ENCODE results near the gene KCNH5.

KCNH5 gene

GRCh38 chr14:62778310-62778709, 266.9 kb downstream of the KCNH5 start:
- Histone ChIP-seq H3K4me3 (ENCODE audit: low read length) (no peak overlapping the region), H3K9ac (ENCODE audit: low read length) (no peak overlapping the region), H3K79me2 (ENCODE audit: low read length) (no peaks in the 10 kb centered on the region), H2AFZ (ENCODE audit: low read length) (no peak overlapping the region), H3K27me3 (replicated peaks; ENCODE audit: insufficient read depth, low read length) (no peaks in the 10 kb centered on the region), H3K36me3 (replicated peaks; ENCODE audit: insufficient read depth, low read length) (no peaks in the 10 kb centered on the region), H3K4me1 (ENCODE audit: low read length) (no peaks in the 10 kb centered on the region), H3K4me2 (ENCODE audit: low read depth, low read length) (no peak overlapping the region), H3F3A (ENCODE audit: insufficient read depth, low read length) (no peaks in the 10 kb centered on the region), H3K9me3 (replicated peaks; ENCODE audit: insufficient read depth, low read length) (no peaks in the 10 kb centered on the region), H3K9me2 (replicated peaks; ENCODE audit: insufficient read depth, low read length) (no peaks in the 10 kb centered on the region), H3K27ac (ENCODE audit: low read length) (no peak overlapping the region), H4K20me1 (ENCODE audit: insufficient read depth, low read length) (no peaks in the 10 kb centered on the region)
- no peak for DNase-seq
- TF ChIP-seq, protein P1, sequence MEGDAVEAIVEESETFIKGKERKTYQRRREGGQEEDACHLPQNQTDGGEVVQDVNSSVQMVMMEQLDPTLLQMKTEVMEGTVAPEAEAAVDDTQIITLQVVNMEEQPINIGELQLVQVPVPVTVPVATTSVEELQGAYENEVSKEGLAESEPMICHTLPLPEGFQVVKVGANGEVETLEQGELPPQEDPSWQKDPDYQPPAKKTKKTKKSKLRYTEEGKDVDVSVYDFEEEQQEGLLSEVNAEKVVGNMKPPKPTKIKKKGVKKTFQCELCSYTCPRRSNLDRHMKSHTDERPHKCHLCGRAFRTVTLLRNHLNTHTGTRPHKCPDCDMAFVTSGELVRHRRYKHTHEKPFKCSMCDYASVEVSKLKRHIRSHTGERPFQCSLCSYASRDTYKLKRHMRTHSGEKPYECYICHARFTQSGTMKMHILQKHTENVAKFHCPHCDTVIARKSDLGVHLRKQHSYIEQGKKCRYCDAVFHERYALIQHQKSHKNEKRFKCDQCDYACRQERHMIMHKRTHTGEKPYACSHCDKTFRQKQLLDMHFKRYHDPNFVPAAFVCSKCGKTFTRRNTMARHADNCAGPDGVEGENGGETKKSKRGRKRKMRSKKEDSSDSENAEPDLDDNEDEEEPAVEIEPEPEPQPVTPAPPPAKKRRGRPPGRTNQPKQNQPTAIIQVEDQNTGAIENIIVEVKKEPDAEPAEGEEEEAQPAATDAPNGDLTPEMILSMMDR (IDR thresholded peaks at IDR 0.05; ENCODE audit: low read length): no peak
- TF ChIP-seq EZH2phosphoT487 (IDR thresholded peaks at IDR 0.05; ENCODE audit: low read length) (no peak), EZH2 (optimal IDR thresholded peaks at IDR 0.05; ENCODE audit: low read depth, low read length) (no peak)

DNA sequence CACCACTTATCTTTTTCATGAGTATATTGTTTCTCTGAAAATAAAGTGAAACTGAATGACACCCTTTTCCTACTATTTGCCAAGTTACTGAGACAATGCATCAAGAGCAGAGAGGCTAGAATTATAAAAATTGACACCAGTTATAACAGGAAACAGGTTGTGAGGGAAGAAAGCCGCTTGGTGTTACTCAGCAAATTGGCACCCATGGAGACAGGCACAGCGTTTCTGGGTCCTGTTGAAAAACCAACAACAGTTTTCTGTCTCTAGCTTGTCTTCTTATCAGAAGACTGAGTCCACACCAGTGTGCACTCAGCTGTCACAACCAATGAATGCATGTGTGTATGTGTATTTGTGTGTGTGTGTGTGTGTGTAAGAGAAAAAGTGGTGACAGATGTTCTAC, 267.7 kb downstream of the KCNH5 start:
- no peak overlapping the region for H3K9ac ChIP-seq (ENCODE audit: low read length)
- no peaks in the 10 kb centered on the region for H3K36me3 ChIP-seq (replicated peaks; ENCODE audit: insufficient read depth, low read length)
- H3F3A ChIP-seq (ENCODE audit: insufficient read depth, low read length): no peaks in the 10 kb centered on the region
- H2AFZ ChIP-seq (ENCODE audit: low read length): no peak overlapping the region
- no peak for DNase-seq
- H3K4me2 ChIP-seq (ENCODE audit: low read depth, low read length): no peak overlapping the region
- no peak overlapping the region for H3K4me3 ChIP-seq (ENCODE audit: low read length)
- no peaks in the 10 kb centered on the region for H3K9me3 ChIP-seq (replicated peaks; ENCODE audit: insufficient read depth, low read length)
- no peaks in the 10 kb centered on the region for H3K27me3 ChIP-seq (replicated peaks; ENCODE audit: insufficient read depth, low read length)
- H3K4me1 ChIP-seq (ENCODE audit: low read length): no peaks in the 10 kb centered on the region
- no peaks in the 10 kb centered on the region for H4K20me1 ChIP-seq (ENCODE audit: insufficient read depth, low read length)
- no peaks in the 10 kb centered on the region for H3K9me2 ChIP-seq (replicated peaks; ENCODE audit: insufficient read depth, low read length)
- no peak overlapping the region for H3K27ac ChIP-seq (ENCODE audit: low read length)
- H3K79me2 ChIP-seq (ENCODE audit: low read length): no peaks in the 10 kb centered on the region
- TF ChIP-seq, protein P1 (IDR thresholded peaks at IDR 0.05; ENCODE audit: low read length): no peak
- TF ChIP-seq EZH2phosphoT487 (IDR thresholded peaks at IDR 0.05; ENCODE audit: low read length): no peak
- TF ChIP-seq EZH2 (optimal IDR thresholded peaks at IDR 0.05; ENCODE audit: low read depth, low read length): no peak

- Histone ChIP-seq H3K9me3 (replicated peaks; ENCODE audit: insufficient read depth, low read length) (no peaks in the 10 kb centered on the region), H3K36me3 (replicated peaks; ENCODE audit: insufficient read depth, low read length) (no peaks in the 10 kb centered on the region), H3K9me2 (replicated peaks; ENCODE audit: insufficient read depth, low read length) (no peaks in the 10 kb centered on the region), H3K27ac (ENCODE audit: low read length) (no peak overlapping the region), H3K27me3 (replicated peaks; ENCODE audit: insufficient read depth, low read length) (no peaks in the 10 kb centered on the region), H4K20me1 (ENCODE audit: insufficient read depth, low read length) (no peaks in the 10 kb centered on the region), H3K4me1 (ENCODE audit: low read length) (no peaks in the 10 kb centered on the region), H2AFZ (ENCODE audit: low read length) (no peak overlapping the region), H3K79me2 (ENCODE audit: low read length) (no peaks in the 10 kb centered on the region), H3F3A (ENCODE audit: insufficient read depth, low read length) (no peaks in the 10 kb centered on the region), H3K4me2 (ENCODE audit: low read depth, low read length) (no peak overlapping the region), H3K4me3 (ENCODE audit: low read length) (no peak overlapping the region), H3K9ac (ENCODE audit: low read length) (no peak overlapping the region)
- no peak for DNase-seq
- TF ChIP-seq, protein P1 (IDR thresholded peaks at IDR 0.05; ENCODE audit: low read length): no peak
- TF ChIP-seq EZH2 (optimal IDR thresholded peaks at IDR 0.05; ENCODE audit: low read depth, low read length) (no peak), EZH2phosphoT487 (IDR thresholded peaks at IDR 0.05; ENCODE audit: low read length) (no peak)
Observed at GRCh38 chr14:62776300-62776699, 269.0 kb downstream of the KCNH5 start.

Data from MM.1S (cell line).